Measurements from ENCODE around the gene PRKAG2.

Gene PRKAG2

GRCh38 chr7:151866761-151867655 lies 9.9 kb downstream of the PRKAG2 start:
- no peak overlapping the region for H3K4me3 ChIP-seq (ENCODE audit: low read depth, low read length)
- DNase-seq (ENCODE audit: low read depth), result no peak
- TF ChIP-seq, protein P1, sequence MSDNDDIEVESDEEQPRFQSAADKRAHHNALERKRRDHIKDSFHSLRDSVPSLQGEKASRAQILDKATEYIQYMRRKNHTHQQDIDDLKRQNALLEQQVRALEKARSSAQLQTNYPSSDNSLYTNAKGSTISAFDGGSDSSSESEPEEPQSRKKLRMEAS (IDR thresholded peaks at IDR 0.05; ENCODE audit: low read depth, low read length), result no peak
- TF ChIP-seq POLR2A (IDR thresholded peaks at IDR 0.05; ENCODE audit: extremely low read depth, insufficient read length), result no peak
- no peak for TF ChIP-seq CTCF (IDR thresholded peaks at IDR 0.05; ENCODE audit: low read depth, low read length)
- no peak for TF ChIP-seq MYC (IDR thresholded peaks at IDR 0.05; ENCODE audit: low read depth, low read length)

- H3K4me3 ChIP-seq (ENCODE audit: low read depth, low read length), result no peak overlapping the region
- DNase-seq (ENCODE audit: low read depth), result no peak
- TF ChIP-seq CTCF (IDR thresholded peaks at IDR 0.05; ENCODE audit: low read depth, low read length), result no peak
- TF ChIP-seq, protein P1 (IDR thresholded peaks at IDR 0.05; ENCODE audit: low read depth, low read length), result no peak
- TF ChIP-seq POLR2A (IDR thresholded peaks at IDR 0.05; ENCODE audit: extremely low read depth, insufficient read length), result no peak
- no peak for TF ChIP-seq MYC (IDR thresholded peaks at IDR 0.05; ENCODE audit: low read depth, low read length)
These were observed 10.9 kb downstream of the PRKAG2 start for GRCh38 chr7:151866028-151866427.

DNA sequence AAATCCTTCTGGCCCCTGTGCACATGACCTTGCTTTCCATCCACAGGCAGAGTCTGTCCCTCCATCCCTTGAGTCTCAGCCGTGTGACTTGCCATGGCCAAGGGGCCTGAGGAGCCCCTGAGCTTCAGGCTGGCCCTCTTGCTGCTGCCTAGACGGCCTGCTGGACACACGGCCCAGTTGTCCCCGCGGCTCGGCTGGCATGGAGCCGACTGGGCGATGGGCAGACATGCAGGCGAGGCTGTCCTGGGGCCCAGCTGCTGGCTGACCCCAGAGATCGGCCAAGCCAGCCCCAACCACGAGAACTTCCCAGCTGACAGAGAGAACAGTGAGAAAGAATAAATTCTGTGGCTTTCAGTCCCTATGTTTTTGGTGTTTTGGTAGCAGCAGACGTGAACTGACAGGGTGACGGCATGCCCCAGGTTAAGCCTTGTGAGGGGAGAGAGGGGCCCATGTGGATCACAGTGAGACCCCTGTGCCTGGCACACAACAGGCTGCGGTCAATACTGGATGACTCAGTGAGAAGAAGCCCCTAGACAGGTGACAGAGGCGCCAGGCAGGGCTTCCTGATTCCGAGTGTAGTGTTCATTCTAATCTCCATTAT lies 11.7 kb downstream of the PRKAG2 start:
- TF ChIP-seq POLR2A (IDR thresholded peaks at IDR 0.05; ENCODE audit: extremely low read depth, insufficient read length), result no peak
- TF ChIP-seq MYC (IDR thresholded peaks at IDR 0.05; ENCODE audit: low read depth, low read length), result no peak
- TF ChIP-seq, protein P1 (IDR thresholded peaks at IDR 0.05; ENCODE audit: low read depth, low read length), result no peak
- TF ChIP-seq CTCF (IDR thresholded peaks at IDR 0.05; ENCODE audit: low read depth, low read length), result no peak
- H3K4me3 ChIP-seq (ENCODE audit: low read depth, low read length), result no peak overlapping the region
- DNase-seq (ENCODE audit: low read depth), result no peak

GRCh38 chr7:151864561-151864960 lies 12.4 kb downstream of the PRKAG2 start:
- no peak for TF ChIP-seq MYC (IDR thresholded peaks at IDR 0.05; ENCODE audit: low read depth, low read length)
- TF ChIP-seq CTCF (IDR thresholded peaks at IDR 0.05; ENCODE audit: low read depth, low read length), result no peak
- TF ChIP-seq POLR2A (IDR thresholded peaks at IDR 0.05; ENCODE audit: extremely low read depth, insufficient read length), result no peak
- TF ChIP-seq, protein P1 (IDR thresholded peaks at IDR 0.05; ENCODE audit: low read depth, low read length), result no peak
- no peak overlapping the region for H3K4me3 ChIP-seq (ENCODE audit: low read depth, low read length)
- DNase-seq (ENCODE audit: low read depth), result no peak

DNA sequence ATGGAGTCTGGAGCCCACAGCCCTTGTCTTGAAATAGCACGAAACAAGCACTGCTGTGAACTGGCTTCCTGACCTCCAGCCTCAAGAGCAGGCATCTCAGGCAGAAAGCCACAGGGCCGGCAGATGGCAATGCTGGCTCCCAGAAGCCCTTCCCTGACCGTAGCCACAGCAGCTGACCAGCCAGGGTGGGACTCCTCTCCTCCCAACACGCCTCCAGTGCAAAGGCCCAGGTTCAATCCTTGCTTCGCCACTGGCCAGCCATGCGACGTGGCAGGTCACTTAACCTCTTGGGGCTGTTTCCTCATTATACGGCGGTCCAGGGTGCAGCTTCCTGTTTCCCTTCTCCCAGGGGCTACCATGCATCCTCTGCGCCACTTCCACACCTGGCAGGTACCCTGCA lies 12.8 kb downstream of the PRKAG2 start:
- no peak overlapping the region for H3K4me3 ChIP-seq (ENCODE audit: low read depth, low read length)
- TF ChIP-seq CTCF (IDR thresholded peaks at IDR 0.05; ENCODE audit: low read depth, low read length), result no peak
- TF ChIP-seq POLR2A (IDR thresholded peaks at IDR 0.05; ENCODE audit: extremely low read depth, insufficient read length), result no peak
- TF ChIP-seq, protein P1 (IDR thresholded peaks at IDR 0.05; ENCODE audit: low read depth, low read length), result no peak
- no peak for TF ChIP-seq MYC (IDR thresholded peaks at IDR 0.05; ENCODE audit: low read depth, low read length)
- DNase-seq (ENCODE audit: low read depth), result no peak

Measured in NB4 (cell line).